BJ (cell line): ENCODE data around the gene CGB5. TPM values are rescaled to one million over a fixed set of nuclear protein-coding genes. Genes with fewer than 3 reads are reported as not detected.
"Not testable (repeated sequence)": the region's sequence is repeated elsewhere in the genome, so short reads cannot be mapped to it uniquely, and the experiment has no call there.

ENCODE experiments used
- CTCF ChIA-PET: fragments of 350-600 bp; formaldehyde crosslinking; extraction: SDS; loops from one replicate; lab custom pipeline; 2021; ENCODE audit warnings: antibody characterized with exemption, inconsistent platforms; lab: Yijun Ruan, JAX
- POLR2A ChIA-PET: fragments of 300-600 bp; sonication (Branson Sonifier 250); formaldehyde crosslinking; extraction: SDS; loops from one replicate; lab custom pipeline; 2021; ENCODE audit warnings: antibody characterized with exemption; lab: Charles Lee
- DNase-seq: peaks from one replicate; pipeline ENCODE4 v3.0.0-alpha.2; 2011; ENCODE audit warnings: low read depth
- H3K27me3 ChIP-seq: 2 replicates; pipeline ENCODE4 v1.6.0; 2011; ENCODE audit warnings: low read length; ENCODE audit not compliant: control insufficient read depth, insufficient read depth
- H3K36me3 ChIP-seq: 2 replicates; pipeline ENCODE4 v1.5.1; 2011; ENCODE audit warnings: low read length; ENCODE audit not compliant: control insufficient read depth, insufficient read depth
- H3K4me3 ChIP-seq: 2 replicates; pipeline ENCODE4 v1.5.1; 2011; ENCODE audit warnings: low read depth, mild to moderate bottlenecking, control low read depth, low read length
- polyA plus RNA-seq: library from polyadenylated mRNA; depleted of rRNA; stranded (reverse); fragments of >200 nt; gene quantifications from 2 replicates; pipeline ENCODE4 v1.2.3, GENCODE V29; 2011
- TF ChIP-seq, protein P1 (sequence below): IDR thresholded peaks from 2 replicates; pipeline ENCODE4 v1.5.1; 2011; ENCODE audit warnings: low read depth, mild to moderate bottlenecking, control low read depth, inconsistent platforms, low read length, moderate library complexity; ENCODE audit not compliant: insufficient read depth

Gene CGB5
- polyA plus RNA-seq, 1 experiment, result not detected

DNA sequence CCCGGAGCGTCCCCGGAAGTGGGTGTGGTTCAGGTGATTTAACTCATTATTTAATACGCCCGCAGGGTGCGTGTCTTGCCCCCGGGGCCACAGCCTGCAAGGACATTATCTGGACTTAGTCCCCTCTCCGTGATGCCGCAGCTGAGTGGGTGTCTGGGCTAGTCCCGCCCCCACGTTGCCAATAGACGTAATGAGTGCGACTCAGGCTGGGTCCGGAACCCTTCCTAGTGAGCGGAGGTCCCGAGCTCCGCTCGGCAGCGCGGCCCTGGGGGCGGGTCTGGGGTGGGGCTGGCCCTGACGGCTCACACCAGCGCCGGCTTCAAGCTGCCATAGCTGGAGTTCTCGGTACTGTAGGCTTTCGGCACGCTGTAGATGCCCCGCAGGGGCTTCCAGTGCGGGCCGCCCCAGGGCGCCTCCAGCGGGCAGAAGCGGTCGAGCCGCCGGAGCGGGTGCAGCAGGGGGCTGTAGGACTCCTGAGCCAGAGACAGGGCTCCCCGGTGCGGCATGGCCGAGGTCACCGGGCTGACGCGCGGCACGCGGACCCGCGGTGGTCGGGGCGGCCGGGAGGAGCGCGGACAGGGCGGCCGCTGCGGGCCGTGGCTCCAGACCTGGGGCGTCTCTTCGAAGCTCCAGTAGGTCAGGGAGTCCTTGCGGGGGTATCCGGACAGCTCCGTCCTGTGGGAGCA lies 25.8 kb upstream of the CGB5 start:
- DNase-seq, result no peak
- POLR2A ChIA-PET, result no interaction called here
- peaks cover 3% of the 10 kb centered on the region; the same call in 1 of the 2 replicates for H3K36me3 ChIP-seq
- CTCF ChIA-PET, result interaction anchor here (0.9 to 6.1 kb wide), 11 partner anchors 9 to 236 kb away, joined by 3 to 34 read pairs (median 3); partner anchors contain the start of gene RUVBL2
- TF ChIP-seq, protein P1, sequence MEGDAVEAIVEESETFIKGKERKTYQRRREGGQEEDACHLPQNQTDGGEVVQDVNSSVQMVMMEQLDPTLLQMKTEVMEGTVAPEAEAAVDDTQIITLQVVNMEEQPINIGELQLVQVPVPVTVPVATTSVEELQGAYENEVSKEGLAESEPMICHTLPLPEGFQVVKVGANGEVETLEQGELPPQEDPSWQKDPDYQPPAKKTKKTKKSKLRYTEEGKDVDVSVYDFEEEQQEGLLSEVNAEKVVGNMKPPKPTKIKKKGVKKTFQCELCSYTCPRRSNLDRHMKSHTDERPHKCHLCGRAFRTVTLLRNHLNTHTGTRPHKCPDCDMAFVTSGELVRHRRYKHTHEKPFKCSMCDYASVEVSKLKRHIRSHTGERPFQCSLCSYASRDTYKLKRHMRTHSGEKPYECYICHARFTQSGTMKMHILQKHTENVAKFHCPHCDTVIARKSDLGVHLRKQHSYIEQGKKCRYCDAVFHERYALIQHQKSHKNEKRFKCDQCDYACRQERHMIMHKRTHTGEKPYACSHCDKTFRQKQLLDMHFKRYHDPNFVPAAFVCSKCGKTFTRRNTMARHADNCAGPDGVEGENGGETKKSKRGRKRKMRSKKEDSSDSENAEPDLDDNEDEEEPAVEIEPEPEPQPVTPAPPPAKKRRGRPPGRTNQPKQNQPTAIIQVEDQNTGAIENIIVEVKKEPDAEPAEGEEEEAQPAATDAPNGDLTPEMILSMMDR, result peak; percentile 74
- peak overlapping the region; percentile 45 for H3K4me3 ChIP-seq
- H3K27me3 ChIP-seq, result no peaks in the 10 kb centered on the region

DNA sequence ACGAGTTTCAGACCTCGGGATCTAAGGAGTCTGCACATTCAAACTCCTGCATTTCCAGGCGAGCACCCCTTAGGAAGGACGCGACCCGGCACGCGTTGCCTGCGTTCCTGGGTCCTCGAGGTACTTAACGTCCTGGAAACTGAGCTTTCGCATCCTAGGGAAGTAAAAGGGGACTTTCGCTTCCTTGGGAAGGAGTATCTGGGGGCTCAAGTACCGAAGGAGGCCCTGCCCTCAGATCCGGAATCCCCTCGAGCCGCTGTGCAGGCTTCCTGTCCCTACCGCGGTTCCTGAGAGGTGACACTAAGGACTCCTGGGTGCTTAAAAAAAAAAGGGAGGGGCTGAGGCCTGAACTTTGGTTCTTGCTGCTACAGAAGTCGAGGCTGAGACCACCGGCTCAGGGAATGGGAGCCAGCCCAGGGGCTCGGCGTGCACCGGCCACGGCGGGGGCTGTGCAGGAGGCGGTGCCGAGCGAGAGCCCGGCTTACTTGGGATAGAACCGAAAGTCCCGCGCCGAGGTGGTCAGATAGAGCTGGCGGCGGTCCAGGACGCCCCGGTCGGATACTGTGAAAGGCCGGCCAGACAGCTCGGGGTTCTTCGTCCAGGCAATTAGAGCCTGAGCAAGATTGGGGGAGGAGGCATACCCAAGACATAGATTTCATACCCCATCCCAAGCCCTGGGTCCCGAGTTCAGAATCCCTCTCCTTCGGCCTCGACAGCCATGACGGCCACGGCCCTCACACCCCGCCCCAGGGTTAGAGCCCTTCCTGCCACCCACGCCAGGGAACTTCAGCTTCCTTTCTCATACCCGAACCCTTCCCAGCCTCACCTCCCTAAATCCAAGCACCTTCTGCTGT lies 25.0 kb upstream of the CGB5 start:
- POLR2A ChIA-PET, DNase-seq: not testable (repeated sequence)

DNA sequence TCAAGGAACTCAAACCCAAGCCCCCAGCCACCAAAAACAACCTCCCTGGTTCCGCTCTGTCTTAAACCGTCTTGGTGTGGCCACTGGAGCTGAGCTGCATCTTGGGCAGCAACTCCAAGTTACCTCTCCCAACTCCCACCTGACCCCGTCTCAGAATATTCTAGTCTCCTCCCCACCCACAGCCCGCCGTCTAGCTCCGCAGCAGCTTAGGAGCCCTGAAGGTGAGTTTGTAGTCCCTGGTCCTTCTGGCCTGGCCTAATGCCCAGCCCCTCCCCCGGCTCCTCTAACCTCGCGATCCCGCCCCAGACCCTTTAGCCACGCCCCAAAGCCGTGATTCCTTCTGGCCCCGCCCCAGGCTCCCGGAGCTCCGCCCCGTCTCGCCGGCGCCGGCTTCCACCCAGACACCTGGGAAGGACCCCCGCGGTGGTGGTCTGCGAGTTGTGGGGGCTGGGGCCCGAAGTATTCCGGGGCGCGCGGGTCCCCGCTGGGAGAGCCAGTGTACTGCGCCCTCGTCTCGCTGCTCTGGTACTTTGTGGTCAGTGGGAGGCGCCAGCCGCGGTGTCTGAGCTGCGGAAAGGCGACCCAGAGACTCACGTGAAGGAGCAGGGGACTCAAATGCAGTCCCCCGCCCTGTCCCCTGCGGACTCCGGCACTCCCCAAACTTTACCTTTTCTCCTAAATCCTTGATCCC lies 24.3 kb upstream of the CGB5 start:
- peak overlapping the region; percentile 31 for H3K4me3 ChIP-seq
- POLR2A ChIA-PET, result no interaction called here
- H3K27me3 ChIP-seq, result no peaks in the 10 kb centered on the region
- peaks cover 3% of the 10 kb centered on the region; the same call in 1 of the 2 replicates for H3K36me3 ChIP-seq
- CTCF ChIA-PET, result interaction anchor here (0.8 to 6.1 kb wide), 6 partner anchors 11 to 78 kb away, joined by 3 to 34 read pairs (median 4); partner anchors contain the start of genes GYS1 and RUVBL2
- DNase-seq, result no peak
- TF ChIP-seq, protein P1, result peak; percentile 28; the same call in 1 of the 2 replicates

More for the DNA sequence above, 25.0 kb upstream of the CGB5 start:
- peak overlapping the region; percentile 45 for H3K4me3 ChIP-seq
- CTCF ChIA-PET, result interaction anchor here (0.8 to 6.1 kb wide), 15 partner anchors 8 to 237 kb away, joined by 3 to 34 read pairs (median 3); partner anchors contain the start of genes GYS1 and RUVBL2
- not testable (repeated sequence) for H3K36me3 ChIP-seq, H3K27me3 ChIP-seq

DNA sequence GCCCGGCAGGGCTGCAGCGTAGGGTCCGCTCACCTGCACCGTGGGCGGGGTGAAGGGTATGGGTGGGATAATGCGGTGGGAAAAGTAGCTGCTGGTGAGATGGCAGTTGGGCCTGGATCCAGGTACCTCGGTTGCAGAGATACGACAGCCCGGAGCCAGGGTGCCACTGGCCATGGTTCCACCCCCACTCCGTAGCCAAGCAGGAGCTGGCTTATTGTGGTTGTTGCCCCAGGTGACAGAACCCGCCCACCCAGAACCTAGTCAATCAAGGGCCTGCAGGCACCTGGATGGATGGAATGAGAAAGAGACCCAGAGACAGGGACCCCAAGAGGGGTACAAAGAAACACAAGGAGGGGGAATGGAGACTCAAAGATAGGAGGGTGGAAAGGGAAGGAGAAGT lies 23.3 kb upstream of the CGB5 start:
- TF ChIP-seq, protein P1, result no peak
- ChIA-PET POLR2A (no interaction called here), CTCF (interaction anchor here (1.6 to 6.1 kb wide), 3 partner anchors 12 to 27 kb away, joined by 5 to 34 read pairs (median 11); partner anchors contain the start of genes GYS1 and RUVBL2)
- no peak overlapping the region for H3K4me3 ChIP-seq
- 0 out of 2 replicates have a peak, but pooled peaks cover 2% of the 10 kb centered on the region for H3K36me3 ChIP-seq
- H3K27me3 ChIP-seq, result no peaks in the 10 kb centered on the region
- no peak for DNase-seq
